LNCaP clone FGC (cell line): ENCODE results near the gene L3MBTL1.

ENCODE experiments used
- DNase-seq: peaks from one replicate; pipeline ENCODE4 v3.0.0-alpha.2; 2011; ENCODE audit warnings: low read depth
- H3K4me3 ChIP-seq: 2 replicates; pipeline ENCODE4 v1.5.1; 2011; ENCODE audit warnings: mild to moderate bottlenecking, low read depth, low read length, control low read depth
- CTCF ChIP-seq: IDR thresholded peaks from 2 replicates; pipeline ENCODE4 v1.5.1; 2012; ENCODE audit warnings: mild to moderate bottlenecking; ENCODE audit not compliant: control insufficient read depth, insufficient read depth; ENCODE audit errors: extremely low read depth

Gene L3MBTL1

GRCh38 chr20:43590392-43591303 is 83.2 kb downstream of the L3MBTL1 start, which contains the start of gene IFT52:
TSS of gene IFT52 (plus strand) at chr20:43590937. CDS start at chr20:43594699, 3,762 bp downstream.
- DNase-seq: peak; percentile 80
- TF ChIP-seq CTCF: no peak
- H3K4me3 ChIP-seq: peak within 1 kb of the TSS; percentile 91
